H1 (cell line): ENCODE data around the gene ASPN. TPM values are rescaled to one million over a fixed set of nuclear protein-coding genes. Genes with fewer than 3 reads are reported as not detected.

ENCODE experiments used
- CTCF ChIA-PET: fragments of 300-600 bp; sonication (Branson Sonifier 250); formaldehyde crosslinking; loops from one replicate; lab custom pipeline; 2021; ENCODE audit not compliant: partially characterized antibody; lab: Charles Lee
- POLR2A ChIA-PET: fragments of 300-600 bp; sonication (Branson Sonifier 250); formaldehyde crosslinking; loops from one replicate; lab custom pipeline; 2021; ENCODE audit warnings: inconsistent platforms; ENCODE audit not compliant: partially characterized antibody; lab: Charles Lee
- DNase-seq, 2 experiments: peaks; one replicate each; pipeline versions ENCODE4 v3.0.0 to v3.0.0-alpha.2; 2010 to 2022; ENCODE audit warnings: low spot score in 2 of 2, low read depth in 1 of 2, mixed read lengths in 1 of 2
- FAIRE-seq: peaks from 2 replicates; lab custom pipeline; 2011; peaks lifted over from hg19 to GRCh38; lab: Jason Lieb, UNC
- H2AFZ ChIP-seq: 2 replicates; pipeline ENCODE4 v1.8.1; 2012; ENCODE audit warnings: low read length, inconsistent platforms
- H2AK5ac ChIP-seq: 2 replicates; pipeline ENCODE4 v1.6.1; 2013; ENCODE audit warnings: low read depth, low read length
- H2BK120ac ChIP-seq: replicated peaks from 2 replicates; pipeline ENCODE3; 2013; ENCODE audit warnings: low read depth, low read length, inconsistent platforms
- H2BK12ac ChIP-seq: 2 replicates; pipeline ENCODE4 v1.6.1; 2013; ENCODE audit warnings: low read depth, low read length
- H2BK15ac ChIP-seq: 2 replicates; pipeline ENCODE4 v1.6.1; 2013; ENCODE audit warnings: low read length
- H2BK20ac ChIP-seq: 2 replicates; pipeline ENCODE4 v1.6.1; 2013; ENCODE audit warnings: low read length
- H2BK5ac ChIP-seq: 2 replicates; pipeline ENCODE4 v1.6.1; 2013; ENCODE audit warnings: low read depth, low read length
- H3K14ac ChIP-seq: 2 replicates; pipeline ENCODE4 v1.6.1; 2013; ENCODE audit warnings: inconsistent platforms; ENCODE audit not compliant: insufficient read length
- H3K18ac ChIP-seq: 2 replicates; pipeline ENCODE4 v1.6.1; 2013; ENCODE audit warnings: low read length; ENCODE audit errors: extremely low read depth
- H3K23ac ChIP-seq: 2 replicates; pipeline ENCODE4 v1.6.1; 2013; ENCODE audit warnings: inconsistent platforms; ENCODE audit not compliant: insufficient read length
- H3K23me2 ChIP-seq: 2 replicates; pipeline ENCODE4 v1.6.1; 2013; ENCODE audit warnings: low read depth, low read length
- H3K27ac ChIP-seq: 2 replicates; pipeline ENCODE4 v1.6.1; 2011; ENCODE audit warnings: low read depth, low read length, inconsistent platforms
- H3K27me3 ChIP-seq, 4 experiments: replicated peaks in 1 of 4; 1 replicate in 1 of 4; 2 replicates in 3 of 4; pipeline versions ENCODE4 v1.6.1 to v1.8.1; 2011 to 2013; ENCODE audit warnings: low read length in 3 of 4, mild to moderate bottlenecking in 3 of 4, inconsistent platforms in 2 of 4, mixed read lengths in 2 of 4, moderate library complexity in 1 of 4; ENCODE audit not compliant: control insufficient read depth in 3 of 4, insufficient read depth in 3 of 4; ENCODE audit errors: extremely low read depth in 1 of 4
- H3K36me3 ChIP-seq, 4 experiments: 2 replicates each; pipeline versions ENCODE4 v1.6.1 to v1.8.1; 2011 to 2013; ENCODE audit warnings: mild to moderate bottlenecking in 4 of 4, low read length in 3 of 4, moderate library complexity in 2 of 4, control low read depth in 1 of 4, inconsistent platforms in 1 of 4; ENCODE audit not compliant: insufficient read depth in 4 of 4, control insufficient read depth in 2 of 4
- H3K4ac ChIP-seq: replicated peaks from 2 replicates; pipeline ENCODE3; 2013; ENCODE audit warnings: low read length, low read depth, mixed read lengths, inconsistent platforms; ENCODE audit not compliant: insufficient read length
- H3K4me1 ChIP-seq, 4 experiments: replicated peaks in 1 of 4; 1 replicate in 1 of 4; 2 replicates in 3 of 4; pipeline versions ENCODE4 v1.6.1 to v1.8.1; 2011 to 2013; ENCODE audit warnings: low read length in 3 of 4, inconsistent platforms in 2 of 4, mixed read lengths in 1 of 4; ENCODE audit not compliant: insufficient read depth in 4 of 4, control insufficient read depth in 3 of 4
- H3K4me2 ChIP-seq, 2 experiments: 2 replicates each; pipeline versions ENCODE4 v1.6.1 to v1.8.1; 2011 to 2013; ENCODE audit warnings: low read depth in 2 of 2, low read length in 2 of 2, control low read depth in 1 of 2, inconsistent platforms in 1 of 2, mild to moderate bottlenecking in 1 of 2; ENCODE audit not compliant: insufficient read depth in 1 of 2
- H3K4me3 ChIP-seq, 4 experiments: fragments of 200-600, 300-600 bp in 1 of 4; sonication (generic), shearing (Covaris generic), sonication (Bioruptor Twin) in 1 of 4; 2 replicates each; pipeline versions ENCODE4 v1.5.1 to v1.8.1; 2011 to 2016; ENCODE audit warnings: low read length in 4 of 4, low read depth in 3 of 4, control low read depth in 2 of 4, inconsistent platforms in 2 of 4, mild to moderate bottlenecking in 2 of 4, mixed read lengths in 1 of 4, moderate library complexity in 1 of 4; ENCODE audit not compliant: insufficient read depth in 2 of 4; ENCODE audit errors: extremely low read depth in 1 of 4
- H3K56ac ChIP-seq: replicated peaks from 2 replicates; pipeline ENCODE3; 2013; ENCODE audit warnings: low read depth, mild to moderate bottlenecking, mixed read lengths, low read length, inconsistent platforms; ENCODE audit not compliant: insufficient read length
- H3K79me1 ChIP-seq: 2 replicates; pipeline ENCODE4 v1.6.1; 2013; ENCODE audit warnings: low read depth, low read length, control low read depth
- H3K79me2 ChIP-seq, 2 experiments: 2 replicates each; pipeline versions ENCODE4 v1.6.1 to v1.8.1; 2012 to 2013; ENCODE audit warnings: low read length in 2 of 2, mild to moderate bottlenecking in 2 of 2, inconsistent platforms in 1 of 2; ENCODE audit not compliant: insufficient read depth in 2 of 2, control insufficient read depth in 1 of 2
- H3K9ac ChIP-seq, 4 experiments: replicated peaks in 1 of 4; 1 replicate in 1 of 4; 2 replicates in 3 of 4; pipeline versions ENCODE4 v1.6.1 to v1.8.1; 2011 to 2013; ENCODE audit warnings: low read depth in 3 of 4, low read length in 3 of 4, control low read depth in 2 of 4, mild to moderate bottlenecking in 2 of 4, moderate library complexity in 2 of 4, inconsistent platforms in 1 of 4; ENCODE audit errors: extremely low read depth in 1 of 4
- H3K9me3 ChIP-seq, 2 experiments: 2 replicates each; pipeline versions ENCODE4 v1.6.1 to v1.8.1; 2012 to 2013; ENCODE audit warnings: mild to moderate bottlenecking in 2 of 2, moderate library complexity in 2 of 2, control low read depth in 1 of 2, inconsistent platforms in 1 of 2, low read depth in 1 of 2, low read length in 1 of 2, mixed read lengths in 1 of 2; ENCODE audit not compliant: insufficient read depth in 2 of 2
- H4K20me1 ChIP-seq, 2 experiments: replicated peaks in 1 of 2; 2 replicates each; pipeline versions ENCODE3 to v1.8.1; 2011 to 2013; ENCODE audit warnings: inconsistent platforms in 2 of 2, low read length in 2 of 2, mild to moderate bottlenecking in 1 of 2; ENCODE audit not compliant: insufficient read depth in 2 of 2, control insufficient read depth in 1 of 2
- H4K5ac ChIP-seq: 2 replicates; pipeline ENCODE4 v1.6.1; 2013; ENCODE audit warnings: low read length, low read depth, mixed read lengths, inconsistent platforms; ENCODE audit not compliant: insufficient read length
- H4K8ac ChIP-seq: 2 replicates; pipeline ENCODE4 v1.8.0; 2013; ENCODE audit warnings: mild to moderate bottlenecking, moderate library complexity, low read length, inconsistent platforms; ENCODE audit not compliant: insufficient read depth; ENCODE audit errors: extremely low read depth
- H4K91ac ChIP-seq: replicated peaks from 2 replicates; pipeline ENCODE3; 2013; ENCODE audit warnings: low read length, mixed read lengths, inconsistent platforms; ENCODE audit not compliant: insufficient read length
- ASH2L ChIP-seq: fragments of 200-600, 300-600 bp; sonication (generic); IDR thresholded peaks from one replicate; pipeline ENCODE4 v1.7.1; 2017; ENCODE audit warnings: low read length
- BCL11A ChIP-seq, 2 experiments: IDR thresholded peaks; one replicate each; pipeline ENCODE4 v1.6.1; 2011; ENCODE audit warnings: low read depth in 2 of 2, low read length in 2 of 2, mild to moderate bottlenecking in 2 of 2
- CBX5 ChIP-seq: fragments of 300-800, 300-1000 bp; sonication (generic); IDR thresholded peaks from 2 replicates; pipeline ENCODE4 v1.7.1; 2016; ENCODE audit warnings: antibody characterized with exemption, low read length, low read depth
- CHD1 ChIP-seq: IDR thresholded peaks from 2 replicates; pipeline ENCODE4 v1.6.1; 2012; ENCODE audit warnings: low read depth, low read length, improper control_type of control experiment
- CREB1 ChIP-seq: IDR thresholded peaks from 2 replicates; pipeline ENCODE4 v1.6.1; 2012; ENCODE audit warnings: inconsistent platforms
- JUN ChIP-seq: IDR thresholded peaks from 2 replicates; pipeline ENCODE4 v1.6.1; 2011; ENCODE audit warnings: low read depth, mild to moderate bottlenecking, improper control_type of control experiment, low read length
- POU5F1 ChIP-seq: IDR thresholded peaks from 2 replicates; pipeline ENCODE4 v1.6.1; 2011; ENCODE audit warnings: low read depth, mild to moderate bottlenecking, low read length, moderate library complexity
- RFX5 ChIP-seq: IDR thresholded peaks from 2 replicates; pipeline ENCODE4 v1.6.1; 2011; ENCODE audit warnings: low read depth, low read length, improper control_type of control experiment, borderline replicate concordance
- SAP30 ChIP-seq: fragments of 300-600 bp; sonication (generic); IDR thresholded peaks from 2 replicates; pipeline ENCODE4 v1.7.1; 2012; ENCODE audit warnings: low read length, moderate library complexity, mild to moderate bottlenecking, inconsistent platforms; ENCODE audit not compliant: insufficient read depth, insufficient replicate concordance
- SIRT6 ChIP-seq: IDR thresholded peaks from one replicate; pipeline ENCODE4 v1.7.1; 2012; ENCODE audit warnings: low read length, inconsistent platforms
- SIX5 ChIP-seq: IDR thresholded peaks from 2 replicates; pipeline ENCODE4 v1.6.1; 2011; ENCODE audit warnings: mild to moderate bottlenecking, low read depth, low read length
- SRF ChIP-seq: IDR thresholded peaks from 2 replicates; pipeline ENCODE4 v1.6.1; 2011; ENCODE audit warnings: mild to moderate bottlenecking, low read depth, low read length, moderate library complexity
- TAF1 ChIP-seq: IDR thresholded peaks from 2 replicates; pipeline ENCODE4 v1.6.1; 2011; ENCODE audit warnings: mild to moderate bottlenecking, low read depth, low read length
- TCF12 ChIP-seq: IDR thresholded peaks from 2 replicates; pipeline ENCODE4 v1.6.1; 2011; ENCODE audit warnings: low read depth, mild to moderate bottlenecking, low read length
- WGBS, 2 experiments: shearing (Covaris generic) in 1 of 2; methylation state at CpG; one replicate each; pipeline versions ENCODE4 v1.1.6 to v1.1.7; 2013 to 2015; ENCODE audit warnings: low lambda C conversion rate in 2 of 2, mixed read lengths in 2 of 2, inconsistent platforms in 1 of 2, low coverage in 1 of 2, missing lambda C conversion rate in 1 of 2; ENCODE audit not compliant: insufficient replicate concordance in 2 of 2, insufficient coverage in 1 of 2, insufficient read length in 1 of 2; ENCODE audit errors: extremely low coverage in 1 of 2, missing lambda C conversion rate in 1 of 2; 5-methylcytosine and 5-hydroxymethylcytosine counted together
- polyA plus RNA-seq, 7 experiments: library from polyadenylated mRNA; depleted of rRNA in 3 of 7; stranded (reverse) in 5 of 7; unstranded in 2 of 7; fragments of >200 nt in 5 of 7; fragments of 200-250 nt in 2 of 7; gene quantifications; 1 replicate in 5 of 7; 2 replicates in 1 of 7; 4 replicates in 1 of 7; pipeline versions ENCODE4 v1.2.1 to v1.2.3, GENCODE V29; 2011 to 2013; ENCODE audit warnings: missing spikeins in 2 of 7, mixed read lengths in 2 of 7
- total RNA-seq: library from RNA; stranded (reverse); fragmentation: NEBNext Ultra II Directional; extraction: Animal tissue kit (Norgen Biotek cat#: 25700); gene quantifications from 2 replicates; pipeline ENCODE4 v1.2.1, GENCODE V29; 2021
- TF ChIP-seq, protein P1 (sequence below): IDR thresholded peaks from 2 replicates; pipeline ENCODE4 v1.6.1; 2011; ENCODE audit warnings: low read length, improper control_type of control experiment

ASPN gene
- total and polyA plus RNA-seq, 2 of the 8 experiments (the other 6 are each of a cell fraction or from before 2014, with no cell fraction given) = not detected

DNA sequence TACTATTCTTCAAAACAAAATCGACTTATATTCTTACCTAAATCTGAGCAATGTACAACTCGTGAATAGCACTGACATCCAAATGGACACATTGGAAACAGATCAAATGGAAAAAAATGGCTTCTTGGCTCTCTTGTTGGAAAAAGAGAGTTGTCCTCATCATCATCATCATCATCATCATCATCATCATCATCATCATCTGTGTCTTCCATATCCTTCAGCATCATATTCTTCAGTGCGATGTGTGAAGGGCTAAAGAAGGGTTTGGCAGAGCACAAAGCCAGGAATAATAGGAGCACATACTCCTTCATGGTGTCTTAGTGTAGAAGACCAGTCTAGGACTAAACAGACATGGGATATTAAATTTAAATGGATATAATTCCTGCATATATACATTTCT, 7.7 kb downstream of the ASPN start:
- Histone ChIP-seq H2AK5ac (no peak overlapping the region), H3K4me3 (no peak overlapping the region), H3K23me2 (peaks cover 2% of the 10 kb centered on the region; the same call in 1 of the 2 replicates), H4K91ac (no peak overlapping the region), H3K9me3 (no peaks in the 10 kb centered on the region), H3K4me2 (no peak overlapping the region), H3K23ac (no peak overlapping the region), H4K20me1 (no peaks in the 10 kb centered on the region), H3K4me1 (peaks cover 0 to 6% (median 0%) of the 10 kb centered on the region in 4 experiments; a peak in 1 of 7 replicates), H4K5ac (no peak overlapping the region), H3K27ac (no peak overlapping the region), H2AFZ (no peak overlapping the region), H3K4ac (no peak overlapping the region), H2BK5ac (no peak overlapping the region), H2BK12ac (no peak overlapping the region), H3K9ac (no peak overlapping the region), H2BK15ac (no peak overlapping the region), H3K79me1 (no peaks in the 10 kb centered on the region), H3K18ac (no peak overlapping the region), H2BK120ac (no peak overlapping the region), H3K79me2 (no peaks in the 10 kb centered on the region), H3K14ac (no peak overlapping the region), H3K36me3 (no peaks in the 10 kb centered on the region), H2BK20ac (no peak overlapping the region), H4K8ac (no peak overlapping the region), H3K27me3 (no peaks in the 10 kb centered on the region), H3K56ac (no peak overlapping the region)
- POLR2A ChIA-PET = no interaction called here
- WGBS, 2 experiments = 93% methylated on average over 3 of the region's 3 CpGs; no CpG with 5 or more reads in 1 of the 2 experiments
- no peak for DNase-seq
- FAIRE-seq = no peak
- CTCF ChIA-PET = no interaction called here
- TF ChIP-seq TCF12 (no peak), JUN (no peak), CBX5 (no peak), ASH2L (no peak), CREB1 (no peak), SAP30 (no peak), SRF (no peak), BCL11A (IDR thresholded peaks at IDR 0.05; ENCODE audit: low read depth in 2 of 2, low read length in 2 of 2) (no peak), SIRT6 (no peak), RFX5 (no peak), CHD1 (no peak), TAF1 (no peak), SIX5 (no peak), POU5F1 (no peak)
- TF ChIP-seq, protein P1, sequence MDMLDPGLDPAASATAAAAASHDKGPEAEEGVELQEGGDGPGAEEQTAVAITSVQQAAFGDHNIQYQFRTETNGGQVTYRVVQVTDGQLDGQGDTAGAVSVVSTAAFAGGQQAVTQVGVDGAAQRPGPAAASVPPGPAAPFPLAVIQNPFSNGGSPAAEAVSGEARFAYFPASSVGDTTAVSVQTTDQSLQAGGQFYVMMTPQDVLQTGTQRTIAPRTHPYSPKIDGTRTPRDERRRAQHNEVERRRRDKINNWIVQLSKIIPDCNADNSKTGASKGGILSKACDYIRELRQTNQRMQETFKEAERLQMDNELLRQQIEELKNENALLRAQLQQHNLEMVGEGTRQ = no peak
